Calu3 (cell line): ENCODE data around the gene NLGN1. TPM values are rescaled to one million over a fixed set of nuclear protein-coding genes. Genes with fewer than 3 reads are reported as not detected.

Experiments used
- BruUV-seq: library from RNA; stranded (reverse); fragments of 400-500 nt; replicated peaks from 2 replicates; lab custom pipeline; 2021; lab: Mats Ljungman, UMichigan
- CTCF ChIA-PET: fragments of 300-600 bp; sonication (Branson Sonifier 250); formaldehyde crosslinking; loops from one replicate; lab custom pipeline; 2022; ENCODE audit warnings: antibody characterized with exemption; lab: Charles Lee
- DNase-seq: peaks from one replicate; pipeline ENCODE4 v3.0.0; 2022
- H3K27ac Mint-ChIP-seq: one replicate; pipeline ENCODE4 v1.8.0; 2022; ENCODE audit warnings: mixed read lengths; ENCODE audit not compliant: unreplicated experiment
- H3K27me3 Mint-ChIP-seq: one replicate; pipeline ENCODE4 v1.8.0; 2022; ENCODE audit warnings: mixed read lengths; ENCODE audit not compliant: unreplicated experiment
- H3K36me3 Mint-ChIP-seq: one replicate; pipeline ENCODE4 v1.8.0; 2022; ENCODE audit warnings: mild to moderate bottlenecking, moderate library complexity, mixed read lengths; ENCODE audit not compliant: insufficient read depth, unreplicated experiment
- H3K4me1 Mint-ChIP-seq: one replicate; pipeline ENCODE4 v1.8.0; 2022; ENCODE audit warnings: mild to moderate bottlenecking, low read depth, mixed read lengths; ENCODE audit not compliant: unreplicated experiment
- H3K4me3 Mint-ChIP-seq: one replicate; pipeline ENCODE4 v1.8.0; 2022; ENCODE audit warnings: mild to moderate bottlenecking, low read depth, moderate library complexity, mixed read lengths; ENCODE audit not compliant: unreplicated experiment
- H3K9me3 Mint-ChIP-seq: one replicate; pipeline ENCODE4 v1.8.0; 2022; ENCODE audit warnings: low read depth, mixed read lengths; ENCODE audit not compliant: unreplicated experiment
- intact Hi-C: fragments of 100-400 bp; cut with micrococcal nuclease; formaldehyde crosslinking; loops from one replicate; pipeline ENCODE4 v1.10.0; 2022; ENCODE audit not compliant: unreplicated experiment
- total RNA-seq: library from RNA; stranded (reverse); gene quantifications from 2 replicates; pipeline ENCODE4 v1.2.3, GENCODE V29; 2022
- TF ChIP-seq, protein P1 (sequence below): fragments of 200-600 bp; IDR thresholded peaks from one replicate; pipeline ENCODE4 v1.8.0; 2022; ENCODE audit warnings: antibody characterized with exemption; ENCODE audit not compliant: unreplicated experiment

The NLGN1 gene
- total RNA-seq, 1 experiment from 2014 or later = 2.6 TPM

DNA sequence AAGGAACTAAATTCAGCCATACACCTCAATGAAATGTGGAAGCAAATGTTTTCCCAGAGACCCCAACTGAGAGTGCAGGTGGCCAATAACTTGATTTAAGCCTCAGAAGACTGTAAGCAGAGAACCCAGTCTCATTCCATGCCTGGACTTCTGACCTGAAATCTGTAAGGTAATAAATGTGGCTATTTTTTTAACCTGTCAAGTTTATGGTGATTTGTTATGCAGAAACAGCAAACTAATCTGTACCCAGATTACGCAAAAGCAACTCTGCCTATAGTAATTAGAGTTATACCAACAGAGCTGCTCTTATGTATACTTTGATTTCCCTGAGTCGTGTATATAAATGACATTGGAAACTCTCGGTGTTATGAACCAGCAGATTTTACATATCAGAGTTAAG, 927.6 kb downstream of the NLGN1 start:
- Mint-ChIP-seq H3K9me3 (peaks cover 3% of the 10 kb centered on the region), H3K27me3 (no peaks in the 10 kb centered on the region), H3K4me3 (no peak overlapping the region), H3K36me3 (no peaks in the 10 kb centered on the region), H3K4me1 (no peaks in the 10 kb centered on the region), H3K27ac (no peak overlapping the region)
- TF ChIP-seq, protein P1, sequence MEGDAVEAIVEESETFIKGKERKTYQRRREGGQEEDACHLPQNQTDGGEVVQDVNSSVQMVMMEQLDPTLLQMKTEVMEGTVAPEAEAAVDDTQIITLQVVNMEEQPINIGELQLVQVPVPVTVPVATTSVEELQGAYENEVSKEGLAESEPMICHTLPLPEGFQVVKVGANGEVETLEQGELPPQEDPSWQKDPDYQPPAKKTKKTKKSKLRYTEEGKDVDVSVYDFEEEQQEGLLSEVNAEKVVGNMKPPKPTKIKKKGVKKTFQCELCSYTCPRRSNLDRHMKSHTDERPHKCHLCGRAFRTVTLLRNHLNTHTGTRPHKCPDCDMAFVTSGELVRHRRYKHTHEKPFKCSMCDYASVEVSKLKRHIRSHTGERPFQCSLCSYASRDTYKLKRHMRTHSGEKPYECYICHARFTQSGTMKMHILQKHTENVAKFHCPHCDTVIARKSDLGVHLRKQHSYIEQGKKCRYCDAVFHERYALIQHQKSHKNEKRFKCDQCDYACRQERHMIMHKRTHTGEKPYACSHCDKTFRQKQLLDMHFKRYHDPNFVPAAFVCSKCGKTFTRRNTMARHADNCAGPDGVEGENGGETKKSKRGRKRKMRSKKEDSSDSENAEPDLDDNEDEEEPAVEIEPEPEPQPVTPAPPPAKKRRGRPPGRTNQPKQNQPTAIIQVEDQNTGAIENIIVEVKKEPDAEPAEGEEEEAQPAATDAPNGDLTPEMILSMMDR = no peak
- BruUV-seq = no TSS peak
- CTCF ChIA-PET = no interaction called here
- DNase-seq = no peak
- intact Hi-C loops = no loop called here

DNA sequence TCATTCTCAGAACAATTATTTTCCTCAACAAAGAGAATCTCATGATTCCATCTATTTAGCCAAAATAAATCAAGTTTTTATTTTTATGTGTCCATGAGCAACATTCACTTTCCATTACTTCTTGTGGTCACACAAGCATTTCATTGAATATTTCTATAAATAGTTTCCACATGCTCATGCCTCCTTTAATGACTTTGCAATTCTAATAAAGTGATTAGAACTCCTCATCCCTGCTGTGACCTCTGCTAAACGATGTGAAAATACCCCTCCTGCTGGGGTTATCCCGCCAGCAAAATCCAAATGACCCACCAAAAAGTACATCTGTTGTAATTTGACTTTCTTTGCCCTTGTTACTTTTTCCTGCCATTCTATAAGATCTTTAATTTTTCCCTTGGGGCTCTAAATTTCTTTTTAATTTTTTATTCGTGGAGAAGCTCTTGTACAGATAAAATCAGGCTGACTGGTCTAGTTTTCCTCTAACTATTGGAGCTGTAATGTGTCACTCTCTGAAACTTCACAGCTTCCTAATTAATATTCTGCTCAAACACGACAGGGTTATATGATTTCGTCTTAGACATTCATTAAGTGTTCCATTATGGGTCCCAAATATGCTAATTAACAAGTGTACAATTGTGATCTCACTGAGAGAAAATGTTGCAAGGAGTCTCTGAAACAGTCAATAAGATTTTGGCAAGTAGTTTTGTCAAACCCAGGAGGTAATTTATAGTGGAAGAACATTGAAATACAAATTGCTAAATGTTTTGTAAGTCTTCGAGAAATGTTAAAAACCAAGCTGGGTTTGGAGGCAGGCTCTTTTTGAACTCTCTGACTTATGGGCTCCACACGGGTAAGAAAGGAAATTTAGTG, 928.5 kb downstream of the NLGN1 start:
- TF ChIP-seq, protein P1 = no peak
- Mint-ChIP-seq H3K9me3 (peaks cover 3% of the 10 kb centered on the region), H3K4me1 (no peaks in the 10 kb centered on the region), H3K4me3 (no peak overlapping the region), H3K27ac (no peak overlapping the region), H3K27me3 (no peaks in the 10 kb centered on the region), H3K36me3 (no peaks in the 10 kb centered on the region)
- intact Hi-C loops = no loop called here
- DNase-seq = no peak
- BruUV-seq = no TSS peak
- CTCF ChIA-PET = interaction anchor here (0.6 kb wide), 1 partner anchor 742 kb away, joined by 21 read pairs; no protein-coding TSS in a partner anchor

DNA sequence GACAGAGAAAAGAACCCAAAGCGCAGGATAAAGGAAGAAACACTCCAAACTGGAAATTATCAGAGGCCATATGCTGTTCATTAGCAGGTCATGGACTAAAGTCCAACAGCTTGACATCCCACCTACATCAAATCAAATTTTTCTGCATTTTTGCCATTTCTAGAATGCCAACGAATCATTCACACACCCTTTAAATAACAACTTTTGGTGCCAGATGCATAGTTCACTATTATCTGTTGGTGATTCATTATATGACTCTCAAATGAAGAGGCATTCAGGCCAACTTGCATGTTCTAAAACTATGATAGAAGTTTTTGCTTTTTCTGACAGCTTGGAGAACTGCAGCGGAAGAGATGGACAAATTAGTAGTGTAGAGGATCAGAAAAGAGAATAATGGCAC, 931.8 kb downstream of the NLGN1 start:
- CTCF ChIA-PET = no interaction called here
- intact Hi-C loops = no loop called here
- BruUV-seq = no TSS peak
- Mint-ChIP-seq H3K4me3 (no peak overlapping the region), H3K9me3 (peaks cover 2% of the 10 kb centered on the region), H3K36me3 (no peaks in the 10 kb centered on the region), H3K27me3 (no peaks in the 10 kb centered on the region), H3K27ac (no peak overlapping the region), H3K4me1 (no peaks in the 10 kb centered on the region)
- DNase-seq = no peak
- TF ChIP-seq, protein P1 = no peak

DNA sequence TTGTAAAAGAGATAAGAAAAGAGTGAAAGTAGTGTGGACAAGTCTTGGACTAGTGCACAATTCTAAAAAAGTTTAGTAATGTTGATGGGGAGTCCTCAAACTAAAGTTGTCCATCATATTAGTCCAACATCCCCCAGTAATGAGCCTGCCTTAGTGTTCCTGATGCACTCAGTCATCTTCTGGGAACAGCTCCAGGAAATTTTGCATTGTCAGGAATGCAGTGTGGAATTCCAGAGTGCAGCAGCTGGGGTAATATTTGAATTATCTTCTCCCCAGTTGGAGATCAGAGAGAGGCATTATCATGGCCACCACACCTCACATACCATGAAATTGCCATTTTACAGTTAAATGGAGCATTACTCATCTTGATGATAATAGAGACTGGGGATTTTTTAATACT, 932.8 kb downstream of the NLGN1 start:
- intact Hi-C loops = no loop called here
- CTCF ChIA-PET = no interaction called here
- Mint-ChIP-seq H3K4me1 (no peaks in the 10 kb centered on the region), H3K27ac (no peak overlapping the region), H3K9me3 (peaks cover 2% of the 10 kb centered on the region), H3K36me3 (no peaks in the 10 kb centered on the region), H3K4me3 (no peak overlapping the region), H3K27me3 (no peaks in the 10 kb centered on the region)
- no peak for DNase-seq
- TF ChIP-seq, protein P1 = no peak
- BruUV-seq = no TSS peak
